Stimulated activated CD4-positive, alpha-beta T cell treated with anti-CD3 and anti-CD28 coated beads, Interleukin-12 subunit alpha, Interleukin-12 subunit beta, amount 100 ng/mL, for 24 hours (primary cell): ENCODE results near the gene ANKRD55.
A peak's percentile ranks its signal among the peaks of the same experiment; 100 is the strongest.
"Not testable (repeated sequence)": the region's sequence is repeated elsewhere in the genome, so short reads cannot be mapped to it uniquely, and the experiment has no call there.

Experiments
- DNase-seq, 2 experiments: peaks; one replicate each; pipeline ENCODE4 v3.0.0-alpha.2; 2020; ENCODE audit warnings: low read depth in 2 of 2

ANKRD55 gene

GRCh38 chr5:56144211-56144610, 88.9 kb downstream of the ANKRD55 start:
- no peak for DNase-seq

- DNase-seq: no peak
Measured at GRCh38 chr5:56143373-56143714, 89.8 kb downstream of the ANKRD55 start.

GRCh38 chr5:56142614-56143372, 90.3 kb downstream of the ANKRD55 start:
- DNase-seq: no peak

GRCh38 chr5:56142233-56142613, 90.9 kb downstream of the ANKRD55 start:
- DNase-seq: no peak

GRCh38 chr5:56140073-56140472, 93.1 kb downstream of the ANKRD55 start:
- DNase-seq: no peak

GRCh38 chr5:56130664-56131063, 102.5 kb downstream of the ANKRD55 start:
- no peak for DNase-seq

GRCh38 chr5:56129288-56129687, 103.8 kb downstream of the ANKRD55 start:
- no peak for DNase-seq

- peak; percentile 13 to 35 for DNase-seq
Measured at GRCh38 chr5:56128113-56128512, 105.0 kb downstream of the ANKRD55 start.

GRCh38 chr5:56126487-56127179, 106.5 kb downstream of the ANKRD55 start:
- no peak for DNase-seq

- DNase-seq: no peak
Measured at GRCh38 chr5:56123531-56124243, 109.4 kb downstream of the ANKRD55 start.

GRCh38 chr5:56122360-56122985, 110.7 kb downstream of the ANKRD55 start:
- DNase-seq: not testable (repeated sequence)

GRCh38 chr5:56119050-56119449, 114.1 kb downstream of the ANKRD55 start:
- no peak for DNase-seq

GRCh38 chr5:56116599-56117141, 116.5 kb downstream of the ANKRD55 start:
- DNase-seq: no peak

- DNase-seq: no peak
Measured at GRCh38 chr5:56115589-56115988, 117.5 kb downstream of the ANKRD55 start.

GRCh38 chr5:56112526-56113121, 120.5 kb downstream of the ANKRD55 start:
- no peak for DNase-seq

GRCh38 chr5:56111404-56111781, 121.7 kb downstream of the ANKRD55 start:
- no peak for DNase-seq

GRCh38 chr5:56110646-56111403, 122.3 kb downstream of the ANKRD55 start:
- no peak for DNase-seq

- DNase-seq: no peak
Measured at GRCh38 chr5:56108246-56108645, 124.9 kb downstream of the ANKRD55 start.

GRCh38 chr5:56106837-56107236, 126.3 kb downstream of the ANKRD55 start:
- DNase-seq: no peak

GRCh38 chr5:56105511-56106291, 127.4 kb downstream of the ANKRD55 start:
- no peak for DNase-seq
